B cell (primary cell): ENCODE data around the gene STAG1. TPM values are rescaled to one million over a fixed set of nuclear protein-coding genes. Genes with fewer than 3 reads are reported as not detected.

Experiments used
- ATAC-seq: fragments of 200-7000 bp; cut with Tn5 transposase; one replicate; pipeline ENCODE4 v1.10.0; 2021; ENCODE audit warnings: low read depth, mild to moderate bottlenecking, moderate number of reproducible peaks, moderate library complexity
- CTCF ChIA-PET: fragments of 350-600 bp; sonication (Branson Sonifier 250); formaldehyde crosslinking; loops from one replicate; lab custom pipeline; 2021; ENCODE audit warnings: antibody characterized with exemption, inconsistent platforms; lab: Charles Lee
- POLR2A ChIA-PET: fragments of 350-600 bp; sonication (Branson Sonifier 250); formaldehyde crosslinking; loops from one replicate; lab custom pipeline; 2021; ENCODE audit warnings: antibody characterized with exemption; lab: Charles Lee
- DNase-seq: peaks from one replicate; pipeline ENCODE4 v3.0.0; 2013
- H2AFZ ChIP-seq: 2 replicates; pipeline ENCODE4 v1.6.1; 2012; ENCODE audit warnings: mild to moderate bottlenecking, low read depth, low read length; ENCODE audit not compliant: insufficient read depth, poor library complexity, severe bottlenecking
- H3K27ac ChIP-seq, 2 donors: 1 replicate in 1 of 2; 2 replicates in 1 of 2; pipeline ENCODE4 v1.5.1; 2012 to 2013; ENCODE audit warnings: low read length in 2 of 2, mild to moderate bottlenecking in 2 of 2, moderate library complexity in 1 of 2
- H3K27me3 ChIP-seq, 4 experiments: fragments of 200-600 bp in 1 of 4; sonication (generic) in 1 of 4; replicated peaks in 1 of 4; 1 replicate in 2 of 4; 2 replicates in 2 of 4; pipeline versions ENCODE4 v1.6.1 to v1.7.0; 2013 to 2016; ENCODE audit warnings: low read length in 3 of 4, mild to moderate bottlenecking in 2 of 4, mixed read lengths in 1 of 4, moderate library complexity in 1 of 4; ENCODE audit not compliant: insufficient read depth in 4 of 4, control insufficient read depth in 3 of 4; ENCODE audit errors: control extremely low read depth in 1 of 4
- H3K36me3 ChIP-seq, 2 experiments: replicated peaks in 1 of 2; 1 replicate in 1 of 2; 2 replicates in 1 of 2; pipeline versions ENCODE4 v1.6.1 to v1.7.1; 2013; ENCODE audit warnings: low read length in 1 of 2; ENCODE audit not compliant: insufficient read depth in 2 of 2, control insufficient read depth in 1 of 2; ENCODE audit errors: control extremely low read depth in 1 of 2, extremely low read depth in 1 of 2
- H3K4me1 ChIP-seq, 2 donors: fragments of 200-600 bp in 1 of 2; sonication (generic) in 1 of 2; 1 replicate in 1 of 2; 2 replicates in 1 of 2; pipeline versions ENCODE4 v1.5.1 to v1.6.1; 2013 to 2017; ENCODE audit warnings: low read length in 2 of 2; ENCODE audit not compliant: control insufficient read depth in 2 of 2, insufficient read depth in 2 of 2
- H3K4me2 ChIP-seq: replicated peaks from 2 replicates; pipeline ENCODE3; 2012; ENCODE audit warnings: mild to moderate bottlenecking, low read depth, low read length; ENCODE audit not compliant: poor library complexity, severe bottlenecking
- H3K4me3 ChIP-seq, 5 experiments: fragments of 200-600 bp in 1 of 5; sonication (generic) in 1 of 5; 1 replicate in 3 of 5; 2 replicates in 2 of 5; pipeline versions ENCODE4 v1.5.1 to v1.7.0; 2011 to 2016; ENCODE audit warnings: low read length in 4 of 5, mild to moderate bottlenecking in 4 of 5, low read depth in 2 of 5, control low read depth in 1 of 5, moderate library complexity in 1 of 5; ENCODE audit not compliant: insufficient read depth in 1 of 5; ENCODE audit errors: control extremely low read depth in 1 of 5, extremely low read depth in 1 of 5
- H3K79me2 ChIP-seq: fragments of 200-600 bp; sonication (generic); one replicate; pipeline ENCODE4 v1.6.0; 2016; ENCODE audit warnings: low read length; ENCODE audit not compliant: control insufficient read depth, insufficient read depth
- H3K9ac ChIP-seq: fragments of 200-600 bp; sonication (generic); 2 replicates; pipeline ENCODE4 v1.6.1; 2017; ENCODE audit warnings: mild to moderate bottlenecking, low read length, moderate library complexity
- H3K9me3 ChIP-seq, 3 donors: one replicate each; pipeline versions ENCODE4 v1.6.1 to v1.7.1; 2013; ENCODE audit warnings: low read length in 2 of 3; ENCODE audit not compliant: control insufficient read depth in 2 of 3, insufficient read depth in 1 of 3; ENCODE audit errors: control extremely low read depth in 1 of 3
- H4K20me1 ChIP-seq: 2 replicates; pipeline ENCODE4 v1.6.0; 2012; ENCODE audit warnings: mild to moderate bottlenecking, low read length; ENCODE audit not compliant: insufficient read depth, control insufficient read depth, poor library complexity, severe bottlenecking
- H3K27ac Mint-ChIP-seq: one replicate; pipeline ENCODE4 v1.8.0; 2021; ENCODE audit warnings: mixed read lengths
- H3K27me3 Mint-ChIP-seq: one replicate; pipeline ENCODE4 v1.8.0; 2021; ENCODE audit warnings: mixed read lengths
- H3K4me1 Mint-ChIP-seq: one replicate; pipeline ENCODE4 v1.8.0; 2021; ENCODE audit warnings: mixed read lengths
- H3K4me3 Mint-ChIP-seq: one replicate; pipeline ENCODE4 v1.8.0; 2021; ENCODE audit warnings: mixed read lengths
- H3K9me3 Mint-ChIP-seq: one replicate; pipeline ENCODE4 v1.8.0; 2022; ENCODE audit warnings: mixed read lengths; ENCODE audit not compliant: insufficient read depth
- EZH2 ChIP-seq: IDR thresholded peaks from 2 replicates; pipeline ENCODE4 v1.6.1; 2012; ENCODE audit warnings: borderline replicate concordance, low read depth, mild to moderate bottlenecking, moderate library complexity, low read length; ENCODE audit not compliant: insufficient read depth, poor library complexity, severe bottlenecking
- WGBS: methylation state at CpG from one replicate; pipeline ENCODE4 v1.1.5; 2013; ENCODE audit warnings: missing lambda C conversion rate; ENCODE audit not compliant: insufficient coverage; 5-methylcytosine and 5-hydroxymethylcytosine counted together
- intact Hi-C: fragments of 100-400 bp; cut with micrococcal nuclease; formaldehyde crosslinking; loops from one replicate; pipeline ENCODE4 v1.10.0; 2022
- polyA plus RNA-seq: library from polyadenylated mRNA; depleted of rRNA; stranded (reverse); fragments of >200 nt; gene quantifications from 2 replicates; pipeline ENCODE4 v1.2.3, GENCODE V29; 2012
- total RNA-seq, 2 donors: library from RNA; stranded (reverse); fragments of 120-200 nt in 1 of 2; gene quantifications; 1 replicate in 1 of 2; 2 replicates in 1 of 2; pipeline versions ENCODE4 v1.2.3 to v1.2.4, GENCODE V29; 2013 to 2022
- TF ChIP-seq, protein P1 (sequence below): fragments of 200-600 bp; IDR thresholded peaks from one replicate; pipeline ENCODE4 v1.8.0; 2022; ENCODE audit warnings: antibody characterized with exemption, mild to moderate bottlenecking

The STAG1 gene
- total and polyA plus RNA-seq, 2 donors (not counting 1 experiment from before 2014, with no cell fraction given): 9.2 to 77.0 TPM

DNA sequence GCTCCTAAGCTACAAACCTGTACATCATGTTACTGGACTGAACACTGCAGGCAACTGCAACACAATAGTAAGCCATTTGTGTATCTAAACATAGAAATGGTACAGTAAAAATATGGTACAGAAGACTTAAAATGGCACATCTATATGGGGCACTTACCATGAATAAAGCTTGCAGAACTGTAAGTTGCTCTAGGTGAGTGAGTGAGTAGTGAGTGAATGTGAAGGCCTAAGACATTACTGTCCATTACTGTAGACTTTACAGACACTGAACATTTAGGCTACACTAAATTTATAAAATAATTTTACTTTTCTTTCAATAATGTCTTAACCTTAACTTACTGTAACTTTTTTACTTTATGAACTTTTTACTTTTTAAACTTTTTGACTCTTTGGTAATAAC is 76.2 kb downstream of the STAG1 start:
- Histone ChIP-seq H3K4me1 (peaks cover 6 to 20% of the 10 kb centered on the region in 2 donors), H4K20me1 (peaks cover 42% of the 10 kb centered on the region), H3K4me2 (no peak overlapping the region), H3K79me2 (peaks cover 93% of the 10 kb centered on the region), H3K36me3 (no peaks in the 10 kb centered on the region), H2AFZ (no peak overlapping the region), H3K9me3 (peaks cover 0 to 1% (median 0%) of the 10 kb centered on the region in 3 donors), H3K27ac (no peak overlapping the region), H3K27me3 (no peaks in the 10 kb centered on the region), H3K4me3 (no peak overlapping the region), H3K9ac (no peak overlapping the region)
- Mint-ChIP-seq H3K4me1 (peaks cover 56% of the 10 kb centered on the region), H3K27ac (no peak overlapping the region), H3K4me3 (no peak overlapping the region), H3K9me3 (no peaks in the 10 kb centered on the region), H3K27me3 (no peaks in the 10 kb centered on the region)
- intact Hi-C loops: no loop called here
- ChIA-PET CTCF (interaction anchor here (1.2 to 1.5 kb wide), 2 partner anchors 76 to 601 kb away, joined by 3 to 4 read pairs; partner anchors contain the start of gene STAG1), POLR2A (no interaction called here)
- TF ChIP-seq, protein P1, sequence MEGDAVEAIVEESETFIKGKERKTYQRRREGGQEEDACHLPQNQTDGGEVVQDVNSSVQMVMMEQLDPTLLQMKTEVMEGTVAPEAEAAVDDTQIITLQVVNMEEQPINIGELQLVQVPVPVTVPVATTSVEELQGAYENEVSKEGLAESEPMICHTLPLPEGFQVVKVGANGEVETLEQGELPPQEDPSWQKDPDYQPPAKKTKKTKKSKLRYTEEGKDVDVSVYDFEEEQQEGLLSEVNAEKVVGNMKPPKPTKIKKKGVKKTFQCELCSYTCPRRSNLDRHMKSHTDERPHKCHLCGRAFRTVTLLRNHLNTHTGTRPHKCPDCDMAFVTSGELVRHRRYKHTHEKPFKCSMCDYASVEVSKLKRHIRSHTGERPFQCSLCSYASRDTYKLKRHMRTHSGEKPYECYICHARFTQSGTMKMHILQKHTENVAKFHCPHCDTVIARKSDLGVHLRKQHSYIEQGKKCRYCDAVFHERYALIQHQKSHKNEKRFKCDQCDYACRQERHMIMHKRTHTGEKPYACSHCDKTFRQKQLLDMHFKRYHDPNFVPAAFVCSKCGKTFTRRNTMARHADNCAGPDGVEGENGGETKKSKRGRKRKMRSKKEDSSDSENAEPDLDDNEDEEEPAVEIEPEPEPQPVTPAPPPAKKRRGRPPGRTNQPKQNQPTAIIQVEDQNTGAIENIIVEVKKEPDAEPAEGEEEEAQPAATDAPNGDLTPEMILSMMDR: no peak
- no peak for TF ChIP-seq EZH2
- DNase-seq: no peak
- no peak for ATAC-seq

DNA sequence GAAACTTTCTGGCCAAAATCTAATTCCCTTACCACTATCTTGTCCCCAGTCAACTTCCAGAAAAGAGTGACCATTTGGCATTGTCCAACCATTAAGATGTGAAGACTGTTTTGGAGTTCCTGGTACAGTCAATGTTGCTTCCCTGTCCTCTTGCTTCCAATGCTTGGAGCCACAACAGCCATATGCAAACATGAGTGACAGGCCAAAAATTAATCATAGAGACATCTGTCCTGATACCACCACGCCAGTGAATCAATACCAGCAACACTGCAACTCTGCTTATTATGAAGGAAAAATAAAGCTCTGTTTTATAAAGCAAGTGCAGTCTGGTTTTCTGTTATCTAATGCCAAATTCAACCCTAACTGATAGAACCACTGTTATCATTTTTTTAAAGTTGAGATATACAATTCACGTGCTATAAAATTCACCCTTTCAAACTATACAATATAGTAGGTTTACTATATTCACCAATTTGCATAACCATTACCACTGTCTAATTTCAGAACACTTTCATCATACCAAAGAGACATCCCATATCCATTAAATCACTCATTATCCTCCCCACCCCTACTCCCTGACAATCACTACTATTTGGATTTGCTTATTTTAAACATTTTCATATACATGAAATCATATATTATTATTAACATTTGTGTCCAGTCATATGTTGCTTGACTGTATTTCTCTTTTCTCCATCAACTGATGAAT is 76.9 kb downstream of the STAG1 start:
- TF ChIP-seq, protein P1: no peak
- no peak for TF ChIP-seq EZH2
- Mint-ChIP-seq H3K9me3 (no peaks in the 10 kb centered on the region), H3K4me3 (peak overlapping the region; percentile 24), H3K27me3 (no peaks in the 10 kb centered on the region), H3K27ac (no peak overlapping the region), H3K4me1 (peaks cover 56% of the 10 kb centered on the region)
- ATAC-seq (no peak), DNase-seq (no peak)
- Histone ChIP-seq H3K4me3 (no peak overlapping the region), H3K36me3 (no peaks in the 10 kb centered on the region), H3K4me2 (no peak overlapping the region), H3K79me2 (peaks cover 93% of the 10 kb centered on the region), H3K27me3 (no peaks in the 10 kb centered on the region), H3K9me3 (peaks cover 0 to 1% (median 0%) of the 10 kb centered on the region in 3 donors), H3K27ac (no peak overlapping the region), H3K4me1 (peaks cover 6 to 19% of the 10 kb centered on the region in 2 donors), H4K20me1 (peaks cover 50% of the 10 kb centered on the region), H2AFZ (no peak overlapping the region), H3K9ac (no peak overlapping the region)
- no CpG with 5 or more reads among the region's 2 CpGs for WGBS
- ChIA-PET POLR2A (no interaction called here), CTCF (interaction anchor here (1.2 kb wide), 1 partner anchor 77 kb away, joined by 3 read pairs; the partner anchor contains the start of gene STAG1)
- intact Hi-C loops: no loop called here
